Prostate gland (tissue), 2 donors: Measurements from ENCODE around the gene VSIR. TPM values are rescaled to one million over a fixed set of nuclear protein-coding genes. Genes with fewer than 3 reads are reported as not detected.

Experiments used
- DNase-seq: peaks from one replicate; pipeline ENCODE4 v3.0.0-alpha.2; 2019; ENCODE audit warnings: low spot score
- H3K27ac ChIP-seq, 2 donors: fragments of 200-600 bp; sonication (generic); 2 replicates each; pipeline ENCODE4 v1.5.1; 2017 to 2019
- H3K27me3 ChIP-seq: fragments of 200-600 bp; sonication (generic); replicated peaks from 2 replicates; pipeline ENCODE4 v1.5.1; 2019; ENCODE audit not compliant: insufficient read depth
- H3K36me3 ChIP-seq, 2 donors: fragments of 200-600 bp; sonication (generic); 1 replicate in 1 of 2; 2 replicates in 1 of 2; pipeline versions ENCODE4 v1.5.1 to v1.8.1; 2017 to 2019
- H3K4me1 ChIP-seq: fragments of 200-600 bp; sonication (generic); replicated peaks from 2 replicates; pipeline ENCODE4 v1.5.1; 2019
- H3K4me3 ChIP-seq, 2 donors: fragments of 200-600 bp; sonication (generic); 2 replicates each; pipeline ENCODE4 v1.5.1; 2017 to 2019
- H3K9me3 ChIP-seq: fragments of 200-600 bp; sonication (generic); 2 replicates; pipeline ENCODE4 v1.5.1; 2017
- POLR2A ChIP-seq: fragments of 450-650 bp; IDR thresholded peaks from one replicate; pipeline ENCODE4 v1.6.1; 2016; ENCODE audit warnings: antibody characterized with exemption, mild to moderate bottlenecking
- POLR2AphosphoS5 ChIP-seq: sonication (generic); formaldehyde crosslinking; IDR thresholded peaks from one replicate; pipeline ENCODE4 v1.6.1; 2017; ENCODE audit warnings: antibody characterized with exemption
- WGBS: methylation state at CpG from one replicate; pipeline ENCODE4 v1.1.5; 2018; 5-methylcytosine and 5-hydroxymethylcytosine counted together
- intact Hi-C: fragments of 100-400 bp; cut with DNase I; formaldehyde crosslinking; loops from one replicate; pipeline ENCODE4 v1.14.2; 2022
- total RNA-seq, 2 donors: library from RNA; depleted of rRNA; stranded (reverse); fragments of >200 nt; gene quantifications; one replicate each; pipeline ENCODE4 v1.1.0, GENCODE V29; 2016
- TF ChIP-seq, protein P1 (sequence below), 4 experiments: fragments of 200-600 bp in 2 of 4; fragments of 450-650 bp in 2 of 4; sonication (generic) in 2 of 4; IDR thresholded peaks; 1 replicate in 3 of 4; 2 replicates in 1 of 4; pipeline ENCODE4 v1.5.1; 2016 to 2019; ENCODE audit warnings: antibody characterized with exemption in 4 of 4, mild to moderate bottlenecking in 2 of 4, moderate library complexity in 2 of 4

Gene VSIR
- total RNA-seq, 2 donors from 2014 or later: 23.1 to 40.2 TPM

DNA sequence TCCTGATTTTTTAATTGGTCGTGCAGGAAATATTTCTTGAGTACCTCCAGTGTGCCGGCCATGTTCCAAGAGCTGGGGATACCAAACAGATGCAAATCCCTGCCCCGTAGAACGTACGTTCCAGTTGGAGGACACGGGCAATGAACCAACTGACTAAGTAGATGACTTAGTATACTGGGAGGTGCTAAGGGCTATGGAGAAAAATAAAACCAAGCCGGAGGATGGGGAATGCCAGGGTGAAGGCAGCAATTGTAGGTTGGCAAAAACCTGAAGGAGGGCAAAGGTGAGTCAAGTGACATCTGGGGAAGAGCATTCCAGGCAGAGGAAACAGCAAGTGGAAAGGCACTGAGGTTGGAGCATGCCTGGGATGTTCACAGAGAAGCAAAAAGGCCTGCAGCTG is 6.8 kb upstream of the VSIR start:
- no peaks in the 10 kb centered on the region for H3K27me3 ChIP-seq
- H3K27ac ChIP-seq: no peak overlapping the region
- TF ChIP-seq, protein P1, sequence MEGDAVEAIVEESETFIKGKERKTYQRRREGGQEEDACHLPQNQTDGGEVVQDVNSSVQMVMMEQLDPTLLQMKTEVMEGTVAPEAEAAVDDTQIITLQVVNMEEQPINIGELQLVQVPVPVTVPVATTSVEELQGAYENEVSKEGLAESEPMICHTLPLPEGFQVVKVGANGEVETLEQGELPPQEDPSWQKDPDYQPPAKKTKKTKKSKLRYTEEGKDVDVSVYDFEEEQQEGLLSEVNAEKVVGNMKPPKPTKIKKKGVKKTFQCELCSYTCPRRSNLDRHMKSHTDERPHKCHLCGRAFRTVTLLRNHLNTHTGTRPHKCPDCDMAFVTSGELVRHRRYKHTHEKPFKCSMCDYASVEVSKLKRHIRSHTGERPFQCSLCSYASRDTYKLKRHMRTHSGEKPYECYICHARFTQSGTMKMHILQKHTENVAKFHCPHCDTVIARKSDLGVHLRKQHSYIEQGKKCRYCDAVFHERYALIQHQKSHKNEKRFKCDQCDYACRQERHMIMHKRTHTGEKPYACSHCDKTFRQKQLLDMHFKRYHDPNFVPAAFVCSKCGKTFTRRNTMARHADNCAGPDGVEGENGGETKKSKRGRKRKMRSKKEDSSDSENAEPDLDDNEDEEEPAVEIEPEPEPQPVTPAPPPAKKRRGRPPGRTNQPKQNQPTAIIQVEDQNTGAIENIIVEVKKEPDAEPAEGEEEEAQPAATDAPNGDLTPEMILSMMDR (IDR thresholded peaks at IDR 0.05): no peak
- TF ChIP-seq POLR2AphosphoS5: no peak
- TF ChIP-seq POLR2A: no peak
- intact Hi-C loops: no loop called here
- H3K36me3 ChIP-seq: no peaks in the 10 kb centered on the region
- no peaks in the 10 kb centered on the region for H3K4me1 ChIP-seq
- WGBS: 90% methylated on average over 7 of the region's 7 CpGs
- no peaks in the 10 kb centered on the region for H3K9me3 ChIP-seq
- no peak overlapping the region for H3K4me3 ChIP-seq
- no peak for DNase-seq

DNA sequence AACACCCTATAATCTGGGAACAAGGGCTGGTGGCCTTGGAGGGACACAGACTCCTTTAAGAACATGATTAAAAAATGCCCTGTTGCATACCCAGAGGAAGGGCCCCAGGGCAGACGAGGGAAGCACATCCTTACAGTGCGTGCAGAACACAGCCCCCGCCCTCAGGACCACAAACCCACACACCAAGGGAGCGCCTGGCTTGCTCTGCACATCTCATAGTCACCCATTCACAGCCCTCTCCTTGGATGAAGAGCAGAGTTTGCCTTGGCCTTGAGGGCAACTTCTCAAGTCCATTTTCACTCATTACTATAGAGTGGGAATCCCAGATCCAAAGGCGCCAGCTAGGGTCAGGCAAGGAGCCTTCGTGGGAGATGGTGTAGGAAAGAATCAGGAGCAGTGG is 6.3 kb upstream of the VSIR start:
- no peaks in the 10 kb centered on the region for H3K4me1 ChIP-seq
- no peak for DNase-seq
- no peak overlapping the region for H3K27ac ChIP-seq
- no peaks in the 10 kb centered on the region for H3K27me3 ChIP-seq
- TF ChIP-seq, protein P1 (IDR thresholded peaks at IDR 0.05): no peak
- TF ChIP-seq POLR2A (no peak), POLR2AphosphoS5 (no peak)
- no peaks in the 10 kb centered on the region for H3K9me3 ChIP-seq
- no peak overlapping the region for H3K4me3 ChIP-seq
- intact Hi-C loops: no loop called here
- no peaks in the 10 kb centered on the region for H3K36me3 ChIP-seq
- WGBS: 87% methylated on average over 6 of the region's 6 CpGs

DNA sequence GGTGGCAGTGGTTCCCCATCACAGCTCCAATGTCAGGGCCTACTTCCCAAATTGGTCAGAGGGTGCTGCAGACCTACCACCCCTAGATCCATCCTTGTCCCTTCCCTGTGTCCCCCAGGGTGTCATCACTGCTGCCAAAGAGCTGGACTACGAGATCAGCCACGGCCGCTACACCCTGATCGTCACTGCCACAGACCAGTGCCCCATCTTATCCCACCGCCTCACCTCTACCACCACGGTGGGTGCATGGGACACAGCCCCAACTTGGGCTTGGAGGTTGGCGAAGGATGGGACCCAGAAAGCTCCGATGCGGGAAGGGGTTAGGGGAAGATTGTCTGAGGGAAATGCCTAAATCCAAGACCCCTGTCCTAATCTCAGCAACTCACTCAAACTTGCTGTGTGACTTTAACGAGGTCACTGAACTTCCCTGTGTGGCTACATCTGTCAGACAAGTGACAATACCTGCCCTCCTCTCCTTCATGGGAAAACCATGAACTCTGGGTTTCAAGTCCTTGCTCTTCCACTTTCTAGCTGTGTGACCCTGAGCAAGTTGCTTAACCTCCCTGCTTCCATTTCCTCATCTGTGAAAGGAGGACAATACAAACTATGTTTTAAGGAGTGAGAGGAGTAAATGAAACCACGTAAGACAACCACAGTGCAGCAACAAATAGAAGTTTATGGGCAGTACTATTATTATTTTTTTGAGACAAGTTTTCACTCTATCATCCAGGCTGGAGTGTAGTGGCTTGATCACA is 4.9 kb upstream of the VSIR start:
- intact Hi-C loops: no loop called here
- DNase-seq: no peak
- H3K27ac ChIP-seq: no peak overlapping the region
- H3K27me3 ChIP-seq: no peaks in the 10 kb centered on the region
- no peaks in the 10 kb centered on the region for H3K9me3 ChIP-seq
- TF ChIP-seq POLR2AphosphoS5 (no peak), POLR2A (no peak)
- TF ChIP-seq, protein P1 (IDR thresholded peaks at IDR 0.05): no peak
- no peaks in the 10 kb centered on the region for H3K36me3 ChIP-seq
- no peak overlapping the region for H3K4me3 ChIP-seq
- no peaks in the 10 kb centered on the region for H3K4me1 ChIP-seq
- WGBS: 78% methylated on average over 11 of the region's 11 CpGs

- no peaks in the 10 kb centered on the region for H3K9me3 ChIP-seq
- no peaks in the 10 kb centered on the region for H3K36me3 ChIP-seq
- H3K4me3 ChIP-seq: no peak overlapping the region
- TF ChIP-seq POLR2A: no peak
- TF ChIP-seq POLR2AphosphoS5: no peak
- TF ChIP-seq, protein P1 (IDR thresholded peaks at IDR 0.05): no peak
- 93% methylated on average over 17 of the region's 17 CpGs for WGBS
- no peak for DNase-seq
- H3K27ac ChIP-seq: no peak overlapping the region
- H3K27me3 ChIP-seq: no peaks in the 10 kb centered on the region
- intact Hi-C loops: no loop called here
- H3K4me1 ChIP-seq: no peaks in the 10 kb centered on the region
These were observed 4.1 kb upstream of the VSIR start for GRCh38 chr10:71777213-71777985.

DNA sequence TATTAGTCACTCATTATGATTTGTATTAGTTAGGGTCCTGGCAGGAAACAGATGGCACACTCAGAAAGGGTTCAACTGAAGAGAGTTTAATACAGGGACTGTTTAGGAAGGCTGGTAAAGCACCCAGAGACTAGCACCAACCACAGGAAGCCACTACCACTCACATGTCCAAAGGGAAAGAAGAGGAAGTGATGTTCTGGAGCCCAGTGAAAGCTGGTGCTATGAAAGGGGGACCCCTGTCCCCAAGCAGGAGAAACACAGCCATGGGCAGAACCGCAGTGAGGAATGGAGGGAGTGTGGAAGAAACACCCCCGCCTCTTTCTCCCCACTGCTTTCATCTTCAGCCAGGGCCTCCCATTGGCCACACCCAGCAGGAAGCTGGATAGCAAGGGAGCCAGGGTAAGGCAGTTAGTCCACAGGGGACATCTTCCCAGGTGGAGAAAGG is 3.2 kb upstream of the VSIR start:
- 64% methylated on average over 2 of the region's 2 CpGs for WGBS
- intact Hi-C loops: no loop called here
- no peaks in the 10 kb centered on the region for H3K36me3 ChIP-seq
- DNase-seq: no peak
- H3K27me3 ChIP-seq: no peaks in the 10 kb centered on the region
- H3K27ac ChIP-seq: no peak overlapping the region
- no peak overlapping the region for H3K4me3 ChIP-seq
- TF ChIP-seq POLR2A: no peak
- TF ChIP-seq, protein P1 (IDR thresholded peaks at IDR 0.05): no peak
- no peak for TF ChIP-seq POLR2AphosphoS5
- no peaks in the 10 kb centered on the region for H3K4me1 ChIP-seq
- H3K9me3 ChIP-seq: no peaks in the 10 kb centered on the region
